Measurements from ENCODE around the gene CACHD1. TPM values are rescaled to one million over a fixed set of nuclear protein-coding genes. Genes with fewer than 3 reads are reported as not detected.
"Not testable (repeated sequence)": the region's sequence is repeated elsewhere in the genome, so short reads cannot be mapped to it uniquely, and the experiment has no call there.

CACHD1 gene
- total RNA-seq, 2 experiments from 2014 or later = 2.6 to 2.9 TPM

DNA sequence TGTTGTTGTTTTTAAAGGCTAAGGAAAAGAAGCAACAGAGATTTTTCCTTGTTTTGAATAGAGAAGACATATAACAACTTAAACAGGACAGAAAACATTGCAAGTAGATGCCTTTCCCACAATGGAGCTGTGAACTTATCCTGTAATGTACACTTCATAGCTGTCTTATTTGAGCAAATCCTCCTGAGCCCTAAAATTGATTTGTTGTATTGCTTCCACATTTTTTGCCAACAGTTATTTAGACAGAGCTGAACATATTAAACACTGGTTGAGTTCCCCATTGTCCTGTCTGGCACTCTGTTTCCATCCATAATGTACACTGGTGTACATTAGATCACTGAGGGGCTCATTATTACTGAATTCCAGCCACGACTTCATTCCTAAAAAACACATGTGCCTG lies 32.2 kb downstream of the CACHD1 start:
- Mint-ChIP-seq H3K27me3 (ENCODE audit: low read depth) (no peaks in the 10 kb centered on the region), H3K27ac (no peak overlapping the region), H3K36me3 (ENCODE audit: low read depth) (no peaks in the 10 kb centered on the region), H3K4me1 (ENCODE audit: low read depth) (peaks cover 19% of the 10 kb centered on the region), H3K4me3 (no peak overlapping the region), H3K9me3 (no peaks in the 10 kb centered on the region)
- intact Hi-C loops (cut with micrococcal nuclease) = no loop called here
- CTCF ChIA-PET = interaction anchor here (0.9 kb wide), 1 partner anchor 173 kb away, joined by 3 read pairs; no protein-coding TSS in a partner anchor
- DNase-seq = no peak

DNA sequence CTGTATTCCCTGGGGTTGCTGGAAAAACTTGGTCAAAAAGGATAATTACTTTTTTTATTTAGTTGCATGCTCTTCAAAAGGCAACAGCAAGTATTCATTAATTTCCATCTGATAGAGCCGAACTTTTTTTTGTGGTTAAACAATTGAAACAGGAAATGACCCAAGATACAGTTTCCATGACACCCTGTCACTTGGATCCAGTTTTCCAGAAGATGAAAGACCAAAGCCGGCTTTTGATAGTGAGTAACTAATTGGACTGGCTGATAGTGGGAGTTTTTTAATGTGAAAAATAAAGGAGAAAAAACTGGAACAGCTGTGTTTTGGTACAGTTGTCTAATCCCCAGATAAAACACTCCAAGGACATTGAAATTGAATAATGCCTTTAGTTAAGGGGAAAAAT lies 33.0 kb downstream of the CACHD1 start:
- DNase-seq = no peak
- Mint-ChIP-seq H3K9me3 (no peaks in the 10 kb centered on the region), H3K4me1 (ENCODE audit: low read depth) (peaks cover 22% of the 10 kb centered on the region), H3K27me3 (ENCODE audit: low read depth) (no peaks in the 10 kb centered on the region), H3K36me3 (ENCODE audit: low read depth) (no peaks in the 10 kb centered on the region), H3K27ac (no peak overlapping the region), H3K4me3 (no peak overlapping the region)
- intact Hi-C loops (cut with micrococcal nuclease) = no loop called here
- CTCF ChIA-PET = no interaction called here

DNA sequence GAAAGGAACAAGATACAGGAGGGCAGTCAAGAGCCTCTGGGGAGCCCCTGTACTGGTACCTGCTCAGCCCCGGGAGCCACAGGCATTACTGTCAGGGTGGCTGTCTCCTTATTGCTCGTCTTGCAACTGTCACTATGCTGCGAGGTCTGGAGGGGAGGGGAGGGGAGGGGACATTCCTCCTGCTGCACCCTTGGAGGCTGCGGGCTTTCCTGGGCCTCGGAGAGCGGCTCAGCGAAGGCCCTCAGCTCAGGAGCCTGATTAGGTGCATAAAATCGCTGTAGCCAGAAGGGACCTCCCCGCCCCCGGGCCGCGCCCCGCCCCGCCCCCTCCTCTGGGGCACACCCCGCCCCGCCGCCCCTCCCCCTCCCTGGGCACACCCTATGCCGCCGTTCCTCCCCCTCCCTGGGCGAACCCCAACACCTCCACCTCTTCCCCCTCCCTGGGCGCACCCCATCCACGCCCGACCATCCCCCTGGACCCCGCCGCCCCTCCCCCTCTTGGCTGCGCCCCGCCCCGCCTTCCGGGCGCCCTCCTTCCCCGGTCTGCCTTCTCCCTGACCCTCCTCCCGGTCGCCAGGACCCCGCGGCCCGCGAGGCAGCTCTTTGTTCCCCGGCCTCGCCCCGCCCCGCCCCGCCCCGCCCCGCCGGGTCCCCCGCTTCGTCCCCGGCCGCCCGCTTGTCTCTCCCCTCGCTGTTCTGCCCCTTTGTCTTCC lies 35.5 kb downstream of the CACHD1 start:
- Mint-ChIP-seq H3K4me1 (ENCODE audit: low read depth) (peaks cover 29% of the 10 kb centered on the region), H3K36me3 (ENCODE audit: low read depth) (no peaks in the 10 kb centered on the region), H3K4me3 (peak overlapping the region; percentile 88), H3K9me3 (no peaks in the 10 kb centered on the region), H3K27me3 (ENCODE audit: low read depth) (no peaks in the 10 kb centered on the region), H3K27ac (peak overlapping the region; percentile 77)
- DNase-seq = peak; percentile 77
- CTCF ChIA-PET = no interaction called here
- intact Hi-C loops (cut with micrococcal nuclease) = loop anchor here (5.0 kb wide), 3 partner anchors 182 to 562 kb away; no protein-coding TSS in a partner anchor

DNA sequence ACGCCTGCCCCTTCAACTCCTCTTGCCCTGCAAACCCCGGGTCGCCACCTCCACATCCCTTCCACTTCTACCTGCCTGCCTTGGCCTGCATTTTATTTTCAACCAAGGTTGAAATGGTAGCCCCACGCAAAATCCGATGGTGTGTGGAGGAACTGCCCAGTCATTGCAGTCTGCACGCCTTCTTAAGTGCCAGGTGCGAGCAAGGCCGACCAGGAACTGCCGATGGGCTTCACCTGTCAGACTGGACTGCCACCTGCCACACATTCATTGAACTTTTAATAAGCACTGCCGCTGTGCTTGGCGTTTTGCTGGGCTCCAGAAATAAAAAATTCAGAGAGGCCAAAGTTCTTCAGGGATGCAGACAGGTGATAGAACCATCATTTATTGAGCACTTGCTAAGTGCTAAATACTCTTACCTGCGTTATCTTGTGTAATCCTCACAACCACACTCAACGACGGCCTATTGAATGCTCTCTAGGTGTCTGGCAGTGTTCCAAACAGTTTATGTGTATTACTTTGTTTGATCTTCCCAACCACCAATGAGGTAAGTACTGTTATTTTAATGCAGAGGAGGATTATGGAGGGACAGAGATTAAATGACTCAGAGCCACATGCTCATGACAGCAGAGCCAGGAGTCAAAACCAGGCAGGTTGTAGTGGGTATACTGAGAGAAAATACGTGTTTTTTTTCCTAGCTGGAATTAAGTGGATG lies 36.2 kb downstream of the CACHD1 start:
- Mint-ChIP-seq H3K4me1 (ENCODE audit: low read depth) (peaks cover 37% of the 10 kb centered on the region), H3K9me3 (no peaks in the 10 kb centered on the region), H3K36me3 (ENCODE audit: low read depth) (no peaks in the 10 kb centered on the region), H3K4me3 (peak overlapping the region; percentile 88), H3K27ac (peak overlapping the region; percentile 77), H3K27me3 (ENCODE audit: low read depth) (no peaks in the 10 kb centered on the region)
- intact Hi-C loops (cut with micrococcal nuclease) = loop anchor here (1.0 to 5.0 kb wide), 7 partner anchors 21 to 561 kb away; partner anchors contain the start of gene CACHD1
- CTCF ChIA-PET = interaction anchor here (0.6 to 1.2 kb wide), 2 partner anchors 10 to 78 kb away, joined by 3 to 5 read pairs; no protein-coding TSS in a partner anchor
- DNase-seq = peak; percentile 49

DNA sequence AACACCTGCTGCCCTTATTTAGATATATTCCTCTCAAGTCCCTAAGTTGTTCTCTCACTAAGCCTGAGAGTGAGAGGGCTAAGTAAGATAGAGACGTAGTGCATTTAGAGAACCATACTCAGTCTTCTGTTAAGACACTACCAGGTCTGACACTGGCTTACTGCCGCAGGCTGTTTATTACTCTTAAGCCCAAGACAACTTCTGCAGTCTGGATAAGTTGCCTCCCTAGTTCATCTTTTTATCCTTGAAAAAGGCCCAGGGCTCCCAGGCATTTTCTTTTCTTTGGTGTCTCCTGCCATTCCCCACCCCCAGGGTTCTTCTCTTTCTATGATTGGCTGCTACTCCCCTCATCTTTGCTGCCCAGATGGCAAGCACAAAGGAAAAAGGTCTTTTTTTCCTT lies 38.7 kb downstream of the CACHD1 start:
- H3K4me3 Mint-ChIP-seq = no peak overlapping the region
- no peaks in the 10 kb centered on the region for H3K36me3 Mint-ChIP-seq (ENCODE audit: low read depth)
- CTCF ChIA-PET = no interaction called here
- H3K27ac Mint-ChIP-seq = no peak overlapping the region
- H3K9me3 Mint-ChIP-seq = no peaks in the 10 kb centered on the region
- no peak for DNase-seq
- intact Hi-C loops (cut with micrococcal nuclease) = loop anchor here (5.0 kb wide), 3 partner anchors 179 to 559 kb away; no protein-coding TSS in a partner anchor
- no peaks in the 10 kb centered on the region for H3K27me3 Mint-ChIP-seq (ENCODE audit: low read depth)
- H3K4me1 Mint-ChIP-seq (ENCODE audit: low read depth) = peaks cover 47% of the 10 kb centered on the region

DNA sequence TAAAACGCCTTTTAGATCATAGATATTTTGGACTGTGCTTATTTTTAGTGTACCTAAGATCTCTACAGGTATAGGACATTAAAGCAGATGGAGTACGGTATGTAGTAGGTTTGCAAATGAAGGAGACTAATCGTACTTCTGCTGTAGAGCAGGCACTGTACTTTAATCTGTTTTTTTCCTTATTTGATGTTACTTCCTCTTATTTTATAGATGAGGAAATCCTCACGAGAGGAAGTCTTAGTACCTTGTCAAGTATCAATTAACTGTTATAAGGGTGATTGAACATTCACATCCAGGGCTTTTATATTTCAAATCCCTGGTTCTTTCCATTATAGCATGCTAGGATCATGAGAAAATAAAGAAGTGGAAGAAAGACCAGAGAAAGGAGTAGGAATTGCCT lies 41.1 kb downstream of the CACHD1 start:
- H3K27me3 Mint-ChIP-seq (ENCODE audit: low read depth) = no peaks in the 10 kb centered on the region
- DNase-seq = no peak
- H3K4me1 Mint-ChIP-seq (ENCODE audit: low read depth) = peaks cover 43% of the 10 kb centered on the region
- CTCF ChIA-PET = no interaction called here
- no peak overlapping the region for H3K4me3 Mint-ChIP-seq
- intact Hi-C loops (cut with micrococcal nuclease) = no loop called here
- H3K9me3 Mint-ChIP-seq = no peaks in the 10 kb centered on the region
- no peaks in the 10 kb centered on the region for H3K36me3 Mint-ChIP-seq (ENCODE audit: low read depth)
- H3K27ac Mint-ChIP-seq = no peak overlapping the region

DNA sequence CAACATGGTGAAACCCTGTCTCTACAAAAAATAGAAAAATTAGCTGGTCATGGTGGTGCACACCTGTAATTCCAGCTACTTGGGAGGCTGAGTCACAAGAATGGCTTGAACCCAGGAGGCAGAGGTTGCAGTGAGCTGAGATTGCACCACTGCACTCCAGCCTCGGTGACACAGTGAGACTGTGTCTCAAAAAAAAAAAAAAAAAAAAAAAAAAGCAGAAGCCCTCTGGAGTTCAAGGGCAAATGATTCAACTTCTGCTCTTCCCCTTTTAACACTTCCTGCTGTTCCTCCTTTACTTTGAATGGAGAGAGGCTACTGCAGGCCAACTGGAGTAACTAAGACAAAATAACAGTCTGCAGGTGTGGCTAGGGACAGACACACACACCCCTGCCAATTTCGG lies 42.3 kb downstream of the CACHD1 start:
- H3K27ac Mint-ChIP-seq; H3K9me3 Mint-ChIP-seq; H3K27me3 Mint-ChIP-seq (ENCODE audit: low read depth); DNase-seq; H3K36me3 Mint-ChIP-seq (ENCODE audit: low read depth); intact Hi-C loops (cut with micrococcal nuclease); H3K4me3 Mint-ChIP-seq: not testable (repeated sequence)
- peaks cover 32% of the 10 kb centered on the region for H3K4me1 Mint-ChIP-seq (ENCODE audit: low read depth)
- CTCF ChIA-PET = interaction anchor here (0.7 kb wide), 1 partner anchor 375 kb away, joined by 6 read pairs; no protein-coding TSS in a partner anchor

DNA sequence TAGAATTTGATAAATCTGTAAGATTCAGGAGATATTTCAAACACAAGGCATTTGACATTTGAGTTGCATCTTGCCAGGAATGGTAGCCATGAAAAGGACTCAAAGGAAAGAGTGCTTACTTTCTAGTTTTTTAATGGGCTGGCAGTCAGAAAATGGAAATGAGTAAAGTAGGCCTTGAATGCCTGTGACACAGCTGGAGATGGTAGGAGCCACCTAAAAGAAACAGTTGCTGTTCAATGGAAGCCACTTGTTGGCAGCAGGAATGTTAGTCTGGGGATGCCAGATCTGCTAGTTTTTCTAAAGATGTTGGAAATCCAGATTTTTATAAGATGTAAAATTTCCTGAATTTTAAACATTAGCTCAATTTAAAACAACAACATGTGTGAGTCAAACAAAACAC lies 43.6 kb downstream of the CACHD1 start:
- Mint-ChIP-seq H3K4me3 (no peak overlapping the region), H3K4me1 (ENCODE audit: low read depth) (peaks cover 27% of the 10 kb centered on the region), H3K36me3 (ENCODE audit: low read depth) (no peaks in the 10 kb centered on the region), H3K27me3 (ENCODE audit: low read depth) (no peaks in the 10 kb centered on the region), H3K27ac (no peak overlapping the region), H3K9me3 (no peaks in the 10 kb centered on the region)
- CTCF ChIA-PET = no interaction called here
- intact Hi-C loops (cut with micrococcal nuclease) = no loop called here
- no peak for DNase-seq

DNA sequence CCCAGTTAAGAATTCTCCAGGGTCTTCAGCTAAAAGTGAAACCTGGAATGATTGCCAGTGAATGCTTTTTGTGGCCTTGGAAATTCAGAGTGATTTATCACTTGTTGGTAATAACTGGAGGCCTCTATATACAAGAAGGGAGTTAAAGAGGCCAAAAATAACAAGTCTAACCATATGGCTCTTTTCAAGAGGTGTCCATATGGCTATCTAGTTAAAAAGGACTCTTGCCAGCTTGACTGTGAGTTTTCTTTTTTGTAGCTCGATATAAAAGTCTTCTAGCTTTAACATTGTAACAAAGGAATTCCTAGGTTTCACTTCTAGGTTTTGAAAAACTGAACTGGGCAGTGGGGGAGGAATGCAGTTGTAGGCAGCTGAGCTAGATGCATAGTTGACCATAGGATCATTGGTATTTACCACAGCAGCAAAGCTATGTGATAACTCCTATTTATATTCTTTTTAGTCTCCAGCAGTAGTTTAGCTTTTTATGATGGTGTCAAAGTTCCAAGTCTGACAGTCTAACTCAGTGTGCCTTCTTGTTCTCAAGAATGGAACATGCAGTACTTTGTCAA lies 44.4 kb downstream of the CACHD1 start:
- DNase-seq = no peak
- no peak overlapping the region for H3K27ac Mint-ChIP-seq
- no peaks in the 10 kb centered on the region for H3K36me3 Mint-ChIP-seq (ENCODE audit: low read depth)
- no peaks in the 10 kb centered on the region for H3K9me3 Mint-ChIP-seq
- intact Hi-C loops (cut with micrococcal nuclease) = no loop called here
- H3K27me3 Mint-ChIP-seq (ENCODE audit: low read depth) = no peaks in the 10 kb centered on the region
- no peak overlapping the region for H3K4me3 Mint-ChIP-seq
- H3K4me1 Mint-ChIP-seq (ENCODE audit: low read depth) = peaks cover 26% of the 10 kb centered on the region
- CTCF ChIA-PET = interaction anchor here (0.5 kb wide), 1 partner anchor 62 kb away, joined by 3 read pairs; no protein-coding TSS in a partner anchor

DNA sequence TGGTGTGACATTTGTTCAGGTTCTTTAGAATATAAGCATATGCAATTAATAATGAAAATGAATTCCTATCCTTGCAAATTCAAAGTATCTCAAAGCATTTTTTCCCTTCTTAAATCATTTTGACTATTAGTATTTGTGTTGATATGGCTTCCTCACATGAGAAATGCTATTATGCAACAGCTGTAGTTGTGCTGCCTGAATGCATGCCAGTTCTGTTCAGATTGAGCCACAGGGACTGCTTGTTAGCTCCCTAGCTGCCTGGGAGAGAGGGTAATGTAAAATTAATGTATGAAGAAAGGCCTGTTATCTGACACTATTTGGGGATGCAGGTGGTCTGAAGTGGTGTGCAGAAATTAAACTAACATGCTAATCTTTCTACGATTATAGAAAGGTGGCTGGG lies 45.5 kb downstream of the CACHD1 start:
- Mint-ChIP-seq H3K9me3 (no peaks in the 10 kb centered on the region), H3K27ac (no peak overlapping the region), H3K27me3 (ENCODE audit: low read depth) (no peaks in the 10 kb centered on the region), H3K4me1 (ENCODE audit: low read depth) (peaks cover 22% of the 10 kb centered on the region), H3K4me3 (no peak overlapping the region), H3K36me3 (ENCODE audit: low read depth) (no peaks in the 10 kb centered on the region)
- intact Hi-C loops (cut with micrococcal nuclease) = no loop called here
- CTCF ChIA-PET = no interaction called here
- DNase-seq = no peak

DNA sequence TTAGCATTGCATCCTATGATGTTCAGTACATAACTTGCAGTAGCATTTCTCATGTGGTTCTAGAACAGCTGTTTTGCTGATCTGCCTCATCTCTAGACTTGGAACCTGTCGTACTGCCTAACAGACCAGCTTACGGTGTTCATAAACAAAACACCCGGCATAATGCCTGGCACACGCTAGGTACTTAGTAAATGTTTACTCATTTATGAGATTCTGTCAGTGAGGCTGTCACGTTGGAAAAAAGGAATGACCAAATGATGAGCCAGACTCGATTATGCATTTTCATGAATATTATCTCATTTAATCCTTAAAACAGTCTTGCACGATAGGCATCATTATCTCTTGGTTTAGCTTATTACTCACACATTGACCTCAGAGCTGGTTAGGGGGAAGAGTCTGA lies 46.4 kb downstream of the CACHD1 start:
- Mint-ChIP-seq H3K36me3 (ENCODE audit: low read depth) (no peaks in the 10 kb centered on the region), H3K4me1 (ENCODE audit: low read depth) (peaks cover 14% of the 10 kb centered on the region), H3K4me3 (no peak overlapping the region), H3K9me3 (no peaks in the 10 kb centered on the region), H3K27ac (no peak overlapping the region), H3K27me3 (ENCODE audit: low read depth) (no peaks in the 10 kb centered on the region)
- intact Hi-C loops (cut with micrococcal nuclease) = no loop called here
- no peak for DNase-seq
- CTCF ChIA-PET = no interaction called here

DNA sequence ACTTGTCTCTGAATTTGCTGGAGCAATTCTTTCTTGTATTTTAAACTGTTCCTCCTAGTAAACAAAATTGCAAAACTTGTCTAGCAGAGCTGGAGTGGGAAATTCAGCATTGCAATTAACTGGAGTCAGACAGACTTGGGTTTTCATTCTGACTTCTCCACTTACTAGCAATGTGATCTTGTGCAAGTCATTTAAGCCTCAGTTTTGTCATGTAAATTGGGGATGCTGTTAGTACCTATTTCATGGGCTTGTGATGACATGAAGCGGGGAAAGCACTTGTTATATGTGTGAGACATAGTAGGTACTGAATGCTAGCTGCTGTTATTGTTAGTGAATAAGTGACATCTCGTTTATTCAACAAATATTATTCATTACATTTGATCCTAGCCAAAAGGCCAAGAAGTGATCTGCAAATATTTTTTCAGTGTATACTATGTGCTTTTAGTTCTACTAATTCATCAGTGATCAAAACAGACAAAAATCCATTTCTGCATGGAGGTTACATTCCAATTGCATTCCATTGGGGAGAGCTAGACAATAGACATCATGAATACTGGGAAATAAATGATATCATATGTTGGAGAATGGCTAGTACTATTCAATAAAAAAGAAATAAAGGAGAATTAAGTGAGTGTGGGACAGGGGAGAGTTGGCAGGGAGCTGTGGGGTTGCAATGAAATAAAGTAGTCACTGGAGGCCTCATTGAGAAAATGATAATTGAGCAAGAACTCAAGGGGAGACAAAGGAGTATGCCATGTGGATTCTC lies 47.1 kb downstream of the CACHD1 start:
- no peaks in the 10 kb centered on the region for H3K36me3 Mint-ChIP-seq (ENCODE audit: low read depth)
- peaks cover 12% of the 10 kb centered on the region for H3K4me1 Mint-ChIP-seq (ENCODE audit: low read depth)
- intact Hi-C loops (cut with micrococcal nuclease) = no loop called here
- DNase-seq = no peak
- no peak overlapping the region for H3K4me3 Mint-ChIP-seq
- CTCF ChIA-PET = no interaction called here
- no peak overlapping the region for H3K27ac Mint-ChIP-seq
- no peaks in the 10 kb centered on the region for H3K27me3 Mint-ChIP-seq (ENCODE audit: low read depth)
- H3K9me3 Mint-ChIP-seq = no peaks in the 10 kb centered on the region
